Kidney capillary endothelial cell (primary cell): ENCODE data around the gene C3orf22.

Source experiments
- DNase-seq: peaks from one replicate; pipeline ENCODE4 v3.0.0-alpha.2; 2018; ENCODE audit warnings: low spot score

C3orf22 gene

GRCh38 chr3:126556637-126557414 lies 1.9 kb downstream of the C3orf22 start:
- DNase-seq, result no peak

DNA sequence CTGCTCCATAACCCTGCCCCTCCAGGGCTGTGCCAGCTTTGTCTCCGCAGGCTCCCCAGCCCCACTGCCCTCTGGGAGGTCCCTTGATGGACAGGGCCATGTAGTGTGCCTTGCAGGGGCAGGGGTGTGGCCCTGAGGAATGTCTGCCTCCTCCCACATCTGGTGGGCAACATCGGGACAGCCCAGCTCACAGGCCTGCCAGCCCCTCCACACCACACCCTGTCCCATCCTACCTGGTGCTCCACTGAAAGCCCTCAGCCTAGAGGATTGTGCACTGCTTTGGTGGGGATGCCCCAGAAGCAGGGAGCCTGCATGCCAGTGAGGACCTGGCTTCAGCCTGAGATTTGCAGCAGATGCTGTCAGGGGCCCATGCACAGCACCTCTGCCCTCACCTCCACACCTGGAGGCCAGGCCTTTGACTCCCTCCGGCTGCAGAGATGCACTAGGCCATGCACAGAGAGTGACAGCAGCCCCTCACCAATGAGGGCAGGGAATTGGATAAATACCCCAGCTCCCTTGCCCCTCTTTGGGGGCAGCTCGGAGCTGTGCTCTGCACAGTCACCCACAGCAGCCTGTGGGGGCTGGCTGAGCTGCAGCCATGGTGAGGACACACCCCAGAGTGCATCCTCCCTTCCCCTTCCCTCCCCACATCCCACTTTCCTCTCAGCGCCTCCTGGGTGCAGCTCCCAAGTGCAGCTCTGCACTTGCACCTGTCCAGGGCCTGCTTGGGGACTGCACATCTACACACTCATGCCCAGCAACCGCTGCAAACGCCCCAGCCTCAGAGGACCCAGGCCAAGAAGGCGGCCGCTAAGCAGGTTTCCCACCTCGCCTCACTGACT lies 2.7 kb downstream of the C3orf22 start:
- no peak for DNase-seq

- DNase-seq, result no peak
Observed at GRCh38 chr3:126554560-126555525, 3.9 kb downstream of the C3orf22 start.

- DNase-seq, result no peak
Observed at GRCh38 chr3:126553284-126554084, 5.2 kb downstream of the C3orf22 start.

DNA sequence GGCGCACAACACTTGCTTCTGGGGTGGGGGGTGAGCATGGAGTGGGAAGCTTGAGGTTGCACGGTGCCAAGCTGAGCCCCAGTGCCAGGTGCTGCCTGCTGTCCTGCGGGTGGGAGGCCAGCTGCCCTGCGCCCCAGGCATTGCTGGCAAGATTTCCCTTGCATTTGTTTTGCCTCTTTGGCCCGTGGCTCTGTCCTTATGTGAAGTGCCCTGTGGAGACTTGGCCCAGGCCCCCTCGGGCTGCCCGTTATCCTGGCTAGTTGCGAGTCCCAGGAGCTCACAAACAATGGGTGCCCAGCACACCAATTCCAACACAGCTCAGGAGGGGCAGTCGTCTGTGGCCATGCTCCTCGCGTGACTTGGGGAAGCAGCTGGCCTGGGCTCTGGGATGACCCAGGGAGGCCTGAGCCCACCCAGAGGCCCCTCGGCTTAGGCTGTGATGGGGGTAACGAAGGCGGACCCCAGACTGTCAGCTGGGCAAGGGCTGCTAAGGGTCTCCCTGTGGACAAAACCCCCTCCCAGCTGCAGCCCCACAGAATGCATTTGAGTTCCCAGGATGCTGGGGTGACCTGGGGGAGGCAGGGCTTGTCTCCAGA lies 5.9 kb downstream of the C3orf22 start:
- DNase-seq, result no peak

DNA sequence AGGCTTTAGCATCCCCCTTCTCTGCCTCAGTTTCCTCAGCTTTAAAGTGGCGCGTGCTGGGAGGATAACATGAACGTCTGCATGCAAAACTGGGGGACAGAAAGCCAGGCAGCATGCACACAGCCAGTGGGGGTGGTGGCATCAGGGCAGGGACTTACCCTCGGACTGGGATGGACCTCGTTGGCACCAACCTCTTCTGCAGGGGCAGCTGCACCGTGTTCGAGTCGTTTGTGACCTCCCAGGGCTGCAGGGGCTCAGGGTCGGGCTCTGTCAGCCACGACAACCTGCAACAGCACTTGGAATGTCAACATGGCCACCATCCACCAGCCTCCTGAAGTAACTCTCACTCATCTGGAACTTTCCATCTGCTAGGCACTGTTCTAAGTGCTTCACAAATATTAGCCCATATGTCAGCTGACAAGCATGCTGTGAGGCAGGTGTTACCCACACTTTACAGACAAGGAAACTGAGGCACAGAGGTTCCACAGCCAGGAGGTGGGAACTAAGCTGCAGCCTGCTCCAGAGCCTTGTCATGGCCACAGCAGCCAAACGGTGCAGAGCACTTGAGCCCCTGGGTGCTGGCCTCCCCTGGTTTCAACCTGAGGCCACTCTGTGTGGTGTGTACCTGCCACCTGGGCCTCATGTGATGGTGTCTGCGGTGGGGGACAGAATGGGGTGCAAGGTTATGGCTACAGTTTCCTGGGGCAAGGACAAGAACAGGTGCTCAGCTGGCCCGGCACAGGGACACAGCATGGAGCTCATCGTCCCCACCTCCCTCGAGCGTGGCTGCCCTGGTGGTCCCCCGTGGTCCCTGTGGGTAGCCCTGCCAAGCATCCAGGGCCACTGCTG lies 6.7 kb downstream of the C3orf22 start:
- DNase-seq, result no peak

DNA sequence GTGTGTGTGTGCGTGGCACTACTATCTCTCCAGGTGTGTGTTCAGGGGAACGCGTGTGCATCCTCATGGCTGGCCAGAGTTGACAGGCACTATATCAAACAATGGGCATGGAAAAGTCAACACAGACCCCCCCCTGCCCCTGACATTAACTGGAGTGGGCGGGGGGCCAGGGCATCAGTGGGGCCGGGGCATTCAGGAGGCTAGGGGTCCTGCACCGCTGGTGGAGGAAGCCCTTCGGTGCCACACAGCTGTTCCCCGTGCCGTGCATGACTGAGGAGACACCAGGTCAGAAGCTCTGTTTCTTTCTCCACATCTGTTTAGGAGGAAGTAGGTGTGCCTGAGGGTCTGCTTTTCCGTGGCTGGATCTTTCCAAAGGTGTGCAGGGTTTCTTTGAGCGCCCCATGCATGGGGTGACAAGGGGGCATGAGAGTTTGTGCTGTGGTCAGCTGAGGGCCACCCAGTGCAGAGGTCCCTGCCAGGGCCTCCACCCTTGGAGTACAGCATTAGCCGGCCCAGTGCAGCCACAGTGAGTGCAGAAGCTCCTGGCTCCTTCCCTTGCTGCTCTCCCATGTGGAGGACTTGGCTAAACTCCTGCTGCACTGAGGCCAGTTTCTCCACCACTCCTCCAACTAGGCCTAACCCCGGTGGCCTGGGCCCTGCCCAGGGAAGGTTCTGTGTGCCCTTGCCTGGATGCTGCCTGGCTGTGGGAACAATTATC lies 7.5 kb downstream of the C3orf22 start:
- DNase-seq, result no peak

DNA sequence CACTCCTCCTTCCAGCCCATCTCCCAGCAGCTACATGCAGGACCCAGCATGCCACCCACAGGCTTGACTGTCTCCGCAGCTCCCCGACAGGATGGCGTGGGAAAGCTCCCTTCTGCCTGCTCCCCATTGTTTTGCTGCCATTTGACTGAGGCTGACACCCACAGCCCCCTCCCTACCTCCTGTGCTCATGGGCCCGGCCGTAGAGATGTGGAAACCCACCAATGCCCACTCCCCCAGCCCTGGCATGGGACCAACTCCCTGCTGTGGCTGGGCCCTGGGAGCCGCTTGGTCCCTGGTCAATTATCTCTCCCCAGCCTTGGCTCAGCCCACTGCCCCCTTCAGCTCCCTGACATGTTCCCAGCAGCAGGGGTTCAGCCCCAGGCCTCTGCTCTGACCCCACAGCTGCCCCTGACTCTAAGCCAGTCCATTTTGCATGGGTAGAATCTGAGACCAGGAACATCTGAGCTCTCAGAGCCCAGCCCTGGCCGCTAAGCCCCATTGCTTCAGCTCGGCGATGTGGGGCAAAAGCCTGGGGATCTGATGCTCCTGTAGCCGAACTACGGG lies 8.2 kb downstream of the C3orf22 start:
- DNase-seq, result no peak

- no peak for DNase-seq
Observed at GRCh38 chr3:126549861-126550487, 8.8 kb downstream of the C3orf22 start.

DNA sequence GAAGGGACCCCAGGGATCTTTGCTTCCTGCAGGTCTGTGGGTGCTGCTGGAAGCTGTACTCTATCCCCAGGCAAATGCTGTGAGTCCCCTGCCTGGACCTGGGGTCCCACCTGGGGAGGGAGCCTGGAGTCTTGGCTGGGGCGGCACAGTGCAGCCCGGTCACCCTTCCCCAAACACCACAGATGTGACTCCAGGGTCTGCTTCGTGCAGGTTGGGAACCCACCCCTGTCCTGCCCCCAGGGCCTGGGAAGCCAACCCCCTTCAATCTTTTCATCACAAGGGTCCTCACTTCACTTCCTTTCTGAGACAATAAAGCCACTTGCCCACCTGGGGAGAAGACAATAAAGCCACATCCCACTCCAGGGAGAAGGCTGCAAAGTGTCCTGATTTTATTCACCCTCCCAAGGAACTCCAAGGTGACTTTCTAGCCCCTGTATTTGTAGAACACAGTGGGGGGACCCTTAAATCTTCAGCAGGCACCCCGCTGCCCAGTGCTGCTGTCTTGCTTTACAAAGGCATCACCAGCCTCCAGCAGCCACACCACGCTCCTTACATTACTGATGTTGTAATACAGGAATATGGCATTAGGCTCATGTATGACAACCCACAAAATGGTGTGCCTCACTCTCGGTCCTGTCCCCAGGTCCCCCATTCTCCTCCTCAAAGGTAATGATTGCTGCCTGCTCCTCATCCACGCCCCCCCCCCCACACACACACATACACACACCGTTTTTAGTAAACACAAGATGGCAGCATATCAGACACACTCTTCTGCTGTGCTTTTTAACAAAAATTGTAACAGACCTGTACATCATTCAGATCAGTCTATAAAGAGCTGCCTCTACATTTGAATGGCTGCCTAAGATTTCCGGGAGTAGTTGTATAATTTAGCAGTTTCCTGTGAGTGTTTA lies 9.9 kb downstream of the C3orf22 start:
- DNase-seq, result no peak

- DNase-seq, result no peak
Observed at GRCh38 chr3:126547721-126548120, 11.0 kb downstream of the C3orf22 start.

GRCh38 chr3:126546549-126547239 lies 12.0 kb downstream of the C3orf22 start:
- DNase-seq, result no peak

GRCh38 chr3:126546013-126546412 lies 12.7 kb downstream of the C3orf22 start:
- no peak for DNase-seq

GRCh38 chr3:126545544-126545943 lies 13.2 kb downstream of the C3orf22 start:
- no peak for DNase-seq

GRCh38 chr3:126544596-126545281 lies 14.0 kb downstream of the C3orf22 start:
- no peak for DNase-seq

GRCh38 chr3:126543457-126544061 lies 15.2 kb downstream of the C3orf22 start:
- no peak for DNase-seq
